Ovary (tissue), 9 donors: Measurements from ENCODE around the gene AFF3. TPM values are rescaled to one million over a fixed set of nuclear protein-coding genes. Genes with fewer than 3 reads are reported as not detected.

Experiments used
- DNase-seq, 5 donors: peaks; one replicate each; pipeline ENCODE4 v3.0.0-alpha.2; 2019 to 2020
- H3K27ac ChIP-seq, 2 donors: fragments of 200-600 bp; one replicate each; pipeline versions ENCODE4 v1.5.1 to v1.8.0; 2019 to 2022
- H3K27me3 ChIP-seq: fragments of 200-600 bp; one replicate; pipeline ENCODE4 v1.8.0; 2022
- H3K36me3 ChIP-seq: fragments of 200-600 bp; sonication (generic); one replicate; pipeline ENCODE4 v1.5.1; 2019
- H3K4me1 ChIP-seq: one replicate; pipeline ENCODE4 v1.8.1; 2013; ENCODE audit warnings: mild to moderate bottlenecking, moderate library complexity; ENCODE audit not compliant: insufficient read depth
- H3K4me3 ChIP-seq: fragments of 200-600 bp; sonication (generic); one replicate; pipeline ENCODE4 v1.5.1; 2017
- H3K9me3 ChIP-seq, 2 donors: fragments of 200-600 bp in 1 of 2; sonication (generic) in 1 of 2; one replicate each; pipeline versions ENCODE4 v1.5.1 to v1.8.1; 2013 to 2019; ENCODE audit warnings: mild to moderate bottlenecking in 1 of 2, moderate library complexity in 1 of 2
- EP300 ChIP-seq: sonication (generic); formaldehyde crosslinking; IDR thresholded peaks from one replicate; pipeline ENCODE4 v1.6.1; 2017; ENCODE audit warnings: antibody characterized with exemption
- POLR2A ChIP-seq: fragments of 450-650 bp; IDR thresholded peaks from one replicate; pipeline ENCODE4 v1.6.1; 2017; ENCODE audit warnings: antibody characterized with exemption, mild to moderate bottlenecking, moderate library complexity
- WGBS, 3 donors: extraction: QIAGEN DNeasy Blood & Tissue Kit in 1 of 3; methylation state at CpG; one replicate each; pipeline versions ENCODE4 v1.1.5 to v1.1.7; 2013 to 2017; 5-methylcytosine and 5-hydroxymethylcytosine counted together
- intact Hi-C, 4 donors: fragments of 100-400 bp; cut with DNase I; formaldehyde crosslinking; loops; one replicate each; pipeline versions ENCODE4 v1.11.0 to v1.15.1; 2022 to 2023
- polyA plus RNA-seq, 2 donors: library from polyadenylated mRNA; stranded (reverse); fragments of 200-250 nt in 1 of 2; fragments of 350-450 nt in 1 of 2; fragmentation: Illumina TruSeq in 1 of 2; extraction: RNeasy Lipid Tissue Mini Kit (QIAGEN cat#74804) in 1 of 2; gene quantifications; one replicate each; pipeline ENCODE4 v1.2.3, GENCODE V29; 2013 to 2014
- total RNA-seq, 7 donors: library from RNA; depleted of rRNA in 2 of 7; stranded (reverse); fragments of >200 nt in 2 of 7; fragmentation: NEBNext Ultra II Directional in 3 of 7; extraction: Animal tissue kit (Norgen Biotek cat#: 25700) in 3 of 7; gene quantifications; one replicate each; pipeline versions ENCODE4 v1.1.0 to v1.2.4, GENCODE V29; 2016 to 2023
- TF ChIP-seq, protein P1 (sequence below), 3 donors: fragments of 450-650 bp in 2 of 3; fragments of 200-600 bp in 1 of 3; IDR thresholded peaks; one replicate each; pipeline versions ENCODE4 v1.5.1 to v1.8.0; 2016 to 2022; ENCODE audit warnings: antibody characterized with exemption in 3 of 3, mild to moderate bottlenecking in 1 of 3
- donor health status: DM: no; HTN: no; CAD: no; lungs with moderate emphysema.
- donor health status: DM: no; HTN: no; CAD: no.
- donor health status: Bipolar disorder and iron deficiency.
- donor health status: DM: yes; HTN: yes; CAD: no.
- donor health status: DM: no; HTN: no; CAD: no.
- donor health status: DM: yes; HTN: yes; CAD: no.

Gene AFF3
- total and polyA plus RNA-seq, 9 donors, result 5.9 to 40.8 (median 25.7) TPM

- no peak for TF ChIP-seq EP300
- no peak for TF ChIP-seq POLR2A
- TF ChIP-seq, protein P1, sequence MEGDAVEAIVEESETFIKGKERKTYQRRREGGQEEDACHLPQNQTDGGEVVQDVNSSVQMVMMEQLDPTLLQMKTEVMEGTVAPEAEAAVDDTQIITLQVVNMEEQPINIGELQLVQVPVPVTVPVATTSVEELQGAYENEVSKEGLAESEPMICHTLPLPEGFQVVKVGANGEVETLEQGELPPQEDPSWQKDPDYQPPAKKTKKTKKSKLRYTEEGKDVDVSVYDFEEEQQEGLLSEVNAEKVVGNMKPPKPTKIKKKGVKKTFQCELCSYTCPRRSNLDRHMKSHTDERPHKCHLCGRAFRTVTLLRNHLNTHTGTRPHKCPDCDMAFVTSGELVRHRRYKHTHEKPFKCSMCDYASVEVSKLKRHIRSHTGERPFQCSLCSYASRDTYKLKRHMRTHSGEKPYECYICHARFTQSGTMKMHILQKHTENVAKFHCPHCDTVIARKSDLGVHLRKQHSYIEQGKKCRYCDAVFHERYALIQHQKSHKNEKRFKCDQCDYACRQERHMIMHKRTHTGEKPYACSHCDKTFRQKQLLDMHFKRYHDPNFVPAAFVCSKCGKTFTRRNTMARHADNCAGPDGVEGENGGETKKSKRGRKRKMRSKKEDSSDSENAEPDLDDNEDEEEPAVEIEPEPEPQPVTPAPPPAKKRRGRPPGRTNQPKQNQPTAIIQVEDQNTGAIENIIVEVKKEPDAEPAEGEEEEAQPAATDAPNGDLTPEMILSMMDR (IDR thresholded peaks at IDR 0.05), result no peak
- H3K27ac ChIP-seq, result no peak overlapping the region
- no peaks in the 10 kb centered on the region for H3K27me3 ChIP-seq
- H3K9me3 ChIP-seq, result no peaks in the 10 kb centered on the region
- WGBS, 3 donors, result 93 to 95% (median 94%) methylated on average over 6 of the region's 6 CpGs
- no peak overlapping the region for H3K4me3 ChIP-seq
- intact Hi-C loops, result no loop called here
- H3K36me3 ChIP-seq, result no peaks in the 10 kb centered on the region
- H3K4me1 ChIP-seq, result no peaks in the 10 kb centered on the region
- DNase-seq, result no peak
Observed at GRCh38 chr2:99811544-99811943, 330.8 kb downstream of the AFF3 start.

DNA sequence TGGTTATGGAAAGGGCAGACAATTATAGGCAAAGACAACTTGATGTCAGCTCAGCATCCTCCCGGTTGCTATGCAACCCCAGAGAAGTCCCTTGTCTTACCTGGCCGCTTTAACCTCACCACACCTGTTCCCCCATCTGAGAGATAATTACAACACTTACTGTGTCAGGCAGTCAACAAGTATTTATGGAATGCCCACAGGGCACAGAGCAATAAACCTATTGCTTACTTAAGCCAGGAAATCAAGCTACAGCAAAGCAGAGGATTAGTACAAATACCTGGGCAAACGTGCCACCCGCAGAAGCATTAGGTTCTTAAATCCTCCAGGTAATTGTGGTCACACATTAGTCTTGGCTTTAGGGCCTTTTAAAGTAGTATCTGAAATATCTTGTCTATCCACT lies 332.2 kb downstream of the AFF3 start:
- Histone ChIP-seq H3K4me1 (no peaks in the 10 kb centered on the region), H3K9me3 (no peaks in the 10 kb centered on the region), H3K36me3 (no peaks in the 10 kb centered on the region), H3K27me3 (no peaks in the 10 kb centered on the region), H3K4me3 (no peak overlapping the region), H3K27ac (no peak overlapping the region)
- DNase-seq, result no peak
- no peak for TF ChIP-seq EP300
- intact Hi-C loops, result no loop called here
- WGBS, 3 donors, result 93 to 94% (median 93%) methylated on average over 4 of the region's 4 CpGs

- TF ChIP-seq, protein P1 (IDR thresholded peaks at IDR 0.05), result no peak
- no peak for TF ChIP-seq POLR2A
- TF ChIP-seq EP300, result no peak
- Histone ChIP-seq H3K4me3 (no peak overlapping the region), H3K9me3 (no peaks in the 10 kb centered on the region), H3K36me3 (no peaks in the 10 kb centered on the region), H3K27me3 (no peaks in the 10 kb centered on the region), H3K27ac (no peak overlapping the region), H3K4me1 (no peaks in the 10 kb centered on the region)
- intact Hi-C loops, result no loop called here
- no peak for DNase-seq
- 94% methylated on average over 8 of the region's 8 CpGs for WGBS, 3 donors
Observed at GRCh38 chr2:99809259-99809900, 333.0 kb downstream of the AFF3 start.

- WGBS, 3 donors, result 88 to 92% (median 89%) methylated on average over 4 of the region's 4 CpGs
- intact Hi-C loops, result no loop called here
- H3K36me3 ChIP-seq, result no peaks in the 10 kb centered on the region
- DNase-seq, result no peak
- no peaks in the 10 kb centered on the region for H3K4me1 ChIP-seq
- H3K9me3 ChIP-seq, result no peaks in the 10 kb centered on the region
- H3K27me3 ChIP-seq, result no peaks in the 10 kb centered on the region
- no peak overlapping the region for H3K4me3 ChIP-seq
- no peak overlapping the region for H3K27ac ChIP-seq
- no peak for TF ChIP-seq POLR2A
- TF ChIP-seq EP300, result no peak
- TF ChIP-seq, protein P1 (IDR thresholded peaks at IDR 0.05), result no peak
Observed at GRCh38 chr2:99808361-99809200, 333.8 kb downstream of the AFF3 start.

GRCh38 chr2:99806758-99807157 lies 335.6 kb downstream of the AFF3 start:
- H3K4me3 ChIP-seq, result no peak overlapping the region
- no peaks in the 10 kb centered on the region for H3K4me1 ChIP-seq
- TF ChIP-seq EP300, result no peak
- TF ChIP-seq POLR2A, result no peak
- TF ChIP-seq, protein P1 (IDR thresholded peaks at IDR 0.05), result no peak
- no peaks in the 10 kb centered on the region for H3K9me3 ChIP-seq
- WGBS, 3 donors, result 87 to 95% (median 95%) methylated on average over 4 of the region's 4 CpGs
- H3K27ac ChIP-seq, result no peak overlapping the region
- no peaks in the 10 kb centered on the region for H3K27me3 ChIP-seq
- intact Hi-C loops, result no loop called here
- DNase-seq, result no peak
- no peaks in the 10 kb centered on the region for H3K36me3 ChIP-seq
